Epithelial cell of proximal tubule (primary cell): ENCODE data around the gene MAP3K20. TPM values are rescaled to one million over a fixed set of nuclear protein-coding genes. Genes with fewer than 3 reads are reported as not detected.

Experiments used
- DNase-seq: peaks from one replicate; pipeline ENCODE4 v3.0.0-alpha.2; 2011; ENCODE audit warnings: low read depth
- H3K4me3 ChIP-seq: 2 replicates; pipeline ENCODE4 v1.5.1; 2011; ENCODE audit warnings: low read depth, mild to moderate bottlenecking, low read length
- total RNA-seq: library from RNA; depleted of rRNA; stranded (reverse); fragments of >200 nt; gene quantifications from 2 replicates; pipeline ENCODE4 v1.2.3, GENCODE V29; 2015
- TF ChIP-seq, protein P1 (sequence below): conservative IDR thresholded peaks from 2 replicates; pipeline ENCODE4 v1.5.1; 2012; ENCODE audit warnings: low read depth, mild to moderate bottlenecking, low read length

The MAP3K20 gene
- total RNA-seq, 1 donor from 2014 or later: 19.4 TPM

DNA sequence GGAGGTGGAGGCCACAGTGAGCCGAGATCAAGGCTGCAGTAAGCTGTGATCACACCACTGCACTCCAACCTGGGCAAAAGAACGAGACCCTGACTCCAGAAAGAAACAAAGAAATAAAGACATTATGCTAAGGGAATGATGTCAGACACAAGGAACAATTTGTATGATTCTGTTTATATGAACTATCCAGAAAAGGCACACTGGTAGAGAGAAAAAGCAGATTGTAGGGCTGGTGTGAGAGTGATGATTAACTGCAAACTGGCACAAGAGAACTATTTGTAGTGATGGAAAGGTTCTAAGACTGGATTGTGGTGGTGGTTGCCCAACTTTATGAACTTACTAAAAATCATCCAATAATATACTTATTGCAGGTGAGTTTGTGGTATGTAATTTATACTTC, 106.3 kb downstream of the MAP3K20 start:
- no peak for DNase-seq
- H3K4me3 ChIP-seq: no peak overlapping the region
- TF ChIP-seq, protein P1, sequence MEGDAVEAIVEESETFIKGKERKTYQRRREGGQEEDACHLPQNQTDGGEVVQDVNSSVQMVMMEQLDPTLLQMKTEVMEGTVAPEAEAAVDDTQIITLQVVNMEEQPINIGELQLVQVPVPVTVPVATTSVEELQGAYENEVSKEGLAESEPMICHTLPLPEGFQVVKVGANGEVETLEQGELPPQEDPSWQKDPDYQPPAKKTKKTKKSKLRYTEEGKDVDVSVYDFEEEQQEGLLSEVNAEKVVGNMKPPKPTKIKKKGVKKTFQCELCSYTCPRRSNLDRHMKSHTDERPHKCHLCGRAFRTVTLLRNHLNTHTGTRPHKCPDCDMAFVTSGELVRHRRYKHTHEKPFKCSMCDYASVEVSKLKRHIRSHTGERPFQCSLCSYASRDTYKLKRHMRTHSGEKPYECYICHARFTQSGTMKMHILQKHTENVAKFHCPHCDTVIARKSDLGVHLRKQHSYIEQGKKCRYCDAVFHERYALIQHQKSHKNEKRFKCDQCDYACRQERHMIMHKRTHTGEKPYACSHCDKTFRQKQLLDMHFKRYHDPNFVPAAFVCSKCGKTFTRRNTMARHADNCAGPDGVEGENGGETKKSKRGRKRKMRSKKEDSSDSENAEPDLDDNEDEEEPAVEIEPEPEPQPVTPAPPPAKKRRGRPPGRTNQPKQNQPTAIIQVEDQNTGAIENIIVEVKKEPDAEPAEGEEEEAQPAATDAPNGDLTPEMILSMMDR: no peak

DNA sequence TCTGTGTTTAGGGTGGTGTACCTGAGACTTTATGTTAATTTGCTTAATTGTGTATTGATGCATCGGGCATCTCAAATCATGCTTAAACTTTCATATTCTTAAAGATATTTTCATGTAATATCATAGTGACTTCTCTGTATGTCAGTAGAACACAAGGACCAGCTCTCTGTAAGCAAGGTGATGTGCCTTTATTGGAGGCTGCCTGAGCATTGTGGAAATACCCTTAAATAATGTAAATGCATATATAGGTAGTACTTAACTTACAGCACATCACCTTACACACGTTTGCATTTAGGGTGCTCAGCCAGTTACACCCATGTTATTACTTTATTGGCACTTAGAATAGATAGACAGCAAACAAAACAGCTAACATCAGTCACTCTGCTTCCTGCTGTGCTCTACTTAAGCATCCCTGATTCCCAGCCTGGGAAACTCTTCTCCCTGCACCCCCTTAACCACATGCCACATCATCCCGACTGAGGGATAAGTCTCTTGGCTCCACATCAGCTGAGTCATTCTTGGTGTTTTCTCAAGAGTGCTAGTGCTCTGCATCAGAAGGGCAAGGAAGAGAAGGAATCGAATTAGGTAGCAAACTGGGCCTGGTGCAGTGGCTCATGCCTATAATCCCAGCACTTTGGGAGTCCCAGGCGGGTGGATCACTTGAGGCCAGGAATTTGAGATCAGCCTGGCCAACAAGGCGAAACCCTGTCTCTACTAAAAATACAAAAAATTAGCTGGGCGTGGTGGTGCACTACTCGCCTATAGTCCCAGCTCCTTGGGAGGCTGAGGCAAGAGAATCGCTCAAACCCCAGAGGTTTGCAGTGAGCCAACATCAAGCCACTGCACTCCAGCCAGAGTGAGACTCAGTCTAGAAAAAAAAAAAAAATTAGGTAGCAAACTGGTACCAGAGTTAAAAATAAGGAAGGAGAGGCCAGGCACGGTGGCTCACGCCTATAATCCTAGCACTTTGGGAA, 108.7 kb downstream of the MAP3K20 start:
- DNase-seq: peak; percentile 87
- H3K4me3 ChIP-seq: no peak overlapping the region
- TF ChIP-seq, protein P1: no peak

DNA sequence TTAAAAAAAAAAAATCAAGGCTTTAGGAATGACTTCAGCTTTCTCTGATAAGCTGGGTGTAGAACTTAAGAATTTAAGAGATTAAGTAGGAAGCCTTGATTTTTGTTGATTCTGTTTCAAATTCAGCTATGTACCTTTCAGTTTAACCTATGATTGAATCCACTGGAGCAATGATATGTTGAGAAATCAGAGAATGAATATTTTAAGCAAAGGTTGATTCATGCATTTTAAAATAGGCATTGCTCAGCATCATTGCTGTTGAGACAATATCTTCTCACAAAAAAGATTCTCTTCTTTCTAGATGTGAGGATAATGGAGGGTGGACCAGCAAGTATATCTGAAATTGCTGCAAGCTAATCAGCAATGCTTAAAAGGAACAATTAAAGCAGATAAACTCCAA, 109.8 kb downstream of the MAP3K20 start:
- TF ChIP-seq, protein P1: no peak
- no peak for DNase-seq
- no peak overlapping the region for H3K4me3 ChIP-seq

DNA sequence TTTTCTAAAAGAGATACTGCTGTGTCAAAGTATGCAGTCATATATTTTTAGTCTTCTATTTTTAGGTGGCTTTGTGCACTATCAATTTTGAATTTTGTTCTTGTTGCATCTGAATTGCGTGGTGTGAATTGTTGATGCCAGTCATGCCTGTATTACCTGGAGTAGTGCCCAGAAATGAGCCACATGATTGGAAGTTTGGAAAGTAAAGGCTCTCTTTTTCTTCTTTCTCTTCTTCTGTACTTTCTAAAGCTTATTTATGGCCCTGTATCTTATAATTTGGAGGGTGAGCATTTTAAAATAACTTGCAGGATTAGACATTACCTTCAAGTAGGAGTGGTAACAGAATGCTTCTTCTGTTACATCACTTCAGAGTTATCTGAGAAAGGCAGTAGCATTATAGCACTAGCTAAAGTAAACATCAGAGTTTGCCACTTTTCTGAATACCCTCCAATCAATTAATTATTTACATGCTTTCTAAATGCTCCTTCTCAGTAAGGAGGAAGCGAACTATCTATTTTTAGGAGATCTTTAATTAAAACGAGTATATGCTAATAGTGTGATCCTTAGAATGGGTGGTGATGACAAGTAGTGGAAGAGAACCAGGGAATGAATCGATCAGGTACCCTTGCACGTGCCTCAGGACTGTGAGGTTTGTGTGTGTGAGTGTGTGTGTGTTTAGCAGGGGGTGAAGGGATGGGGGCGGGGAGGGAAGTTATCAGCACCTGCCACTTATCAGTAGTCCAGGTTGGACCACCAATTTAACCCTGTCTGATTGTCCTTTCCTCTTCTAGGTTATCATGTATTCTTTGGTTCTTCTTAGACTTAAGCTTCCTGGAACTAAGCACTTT, 112.5 kb downstream of the MAP3K20 start:
- DNase-seq: no peak
- H3K4me3 ChIP-seq: no peak overlapping the region
- TF ChIP-seq, protein P1: no peak

DNA sequence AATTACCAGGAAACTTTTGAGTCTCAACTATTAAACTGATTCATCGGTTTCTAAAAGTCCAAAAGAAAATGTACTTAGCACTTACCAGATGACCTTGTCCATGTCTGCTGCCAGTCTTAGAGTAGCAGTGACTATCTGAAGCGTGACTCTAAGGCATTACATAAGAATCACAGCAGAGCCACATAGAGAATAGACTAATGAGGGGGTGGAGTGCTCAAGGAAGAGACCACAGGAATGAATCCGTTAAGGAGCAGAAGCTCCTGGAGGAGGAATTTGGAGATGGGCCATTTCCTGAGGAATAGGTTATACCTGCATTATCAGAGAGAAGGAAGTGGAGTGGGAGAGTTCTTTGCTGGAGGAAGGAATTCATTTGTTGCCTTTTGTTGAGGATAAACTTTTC, 116.0 kb downstream of the MAP3K20 start:
- DNase-seq: no peak
- TF ChIP-seq, protein P1: no peak
- no peak overlapping the region for H3K4me3 ChIP-seq

DNA sequence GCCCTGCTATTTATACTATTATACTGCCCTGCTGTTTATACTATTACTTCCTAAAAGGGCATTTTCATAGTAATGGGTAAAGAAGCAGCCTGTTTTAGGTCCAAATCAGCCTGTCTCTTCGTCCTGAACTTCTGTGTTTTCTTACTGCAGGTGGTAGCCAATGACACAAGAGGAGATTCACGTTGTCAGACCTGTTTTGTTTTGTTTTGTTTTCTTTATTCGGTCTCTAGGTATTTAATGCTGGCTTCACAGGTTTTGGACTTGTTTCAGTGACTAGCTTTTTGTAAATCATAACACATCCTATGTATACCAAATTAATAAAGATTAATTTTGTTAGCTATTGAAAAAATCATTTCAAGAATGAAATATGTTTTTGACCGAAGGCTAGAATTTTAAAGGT, 116.4 kb downstream of the MAP3K20 start:
- TF ChIP-seq, protein P1: no peak
- no peak for DNase-seq
- no peak overlapping the region for H3K4me3 ChIP-seq
